ENCODE results near the gene CREB3L1. TPM values are rescaled to one million over a fixed set of nuclear protein-coding genes. Genes with fewer than 3 reads are reported as not detected.

Gene CREB3L1
- total RNA-seq, 2 donors from 2014 or later = 8.8 to 9.9 TPM

DNA sequence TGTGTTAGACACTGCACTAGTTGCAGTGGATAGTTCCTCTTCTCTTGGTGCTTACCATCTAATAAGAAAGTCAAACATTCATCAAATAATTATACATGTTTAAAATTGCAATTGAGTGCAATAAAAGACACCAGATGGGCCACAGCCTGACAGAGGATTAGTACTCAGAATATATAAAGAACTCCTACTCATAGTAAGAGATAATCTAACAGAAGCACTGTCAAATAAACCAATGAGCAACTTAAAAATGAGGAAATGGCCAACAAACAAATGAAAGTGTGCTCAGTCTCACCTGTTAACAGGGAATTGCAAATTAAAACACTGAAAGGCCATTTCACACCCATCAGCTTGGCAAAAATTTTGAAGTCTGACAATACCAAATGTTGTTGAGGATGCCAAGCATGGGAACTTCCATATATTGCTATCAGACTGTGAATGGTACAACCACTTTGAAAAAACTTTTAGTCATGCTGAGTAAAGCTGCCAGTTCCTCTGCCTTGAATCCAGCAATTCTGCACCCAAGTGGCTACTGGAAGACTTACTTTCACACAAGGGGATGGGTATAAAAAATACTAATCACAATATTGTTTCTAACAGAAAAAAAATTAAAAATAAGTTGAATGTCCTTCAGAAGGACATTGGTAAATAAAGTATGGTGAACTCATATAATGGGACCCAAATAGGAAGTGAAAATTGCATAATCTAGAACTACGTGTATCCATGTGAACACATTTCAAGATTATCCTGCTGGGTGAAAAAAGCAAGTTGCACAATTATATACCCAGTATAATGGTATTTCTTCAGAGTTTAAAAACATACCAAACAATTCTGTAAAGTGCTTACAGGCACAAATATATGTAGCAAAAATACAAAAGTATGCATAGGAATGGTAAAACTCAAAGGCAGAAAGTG lies 41.4 kb upstream of the CREB3L1 start:
- H3K4me3 Mint-ChIP-seq = no peak overlapping the region
- Histone ChIP-seq H3K27me3 (ENCODE audit: control insufficient read depth, insufficient read depth, low read length, poor library complexity, severe bottlenecking) (peaks cover 39% of the 10 kb centered on the region), H3K4me1 (ENCODE audit: control insufficient read depth, insufficient read depth, low read length) (no peaks in the 10 kb centered on the region), H3K27ac (ENCODE audit: low read depth, low read length) (no peak overlapping the region), H3K4me3 (ENCODE audit: low read length) (no peak overlapping the region), H3K9me3 (ENCODE audit: control insufficient read depth, low read length) (no peaks in the 10 kb centered on the region), H3K9ac (ENCODE audit: extremely low read depth, low read length, poor library complexity, severe bottlenecking) (no peak overlapping the region), H3K36me3 (ENCODE audit: control insufficient read depth, insufficient read depth, low read length) (no peaks in the 10 kb centered on the region)
- TF ChIP-seq, protein P1, sequence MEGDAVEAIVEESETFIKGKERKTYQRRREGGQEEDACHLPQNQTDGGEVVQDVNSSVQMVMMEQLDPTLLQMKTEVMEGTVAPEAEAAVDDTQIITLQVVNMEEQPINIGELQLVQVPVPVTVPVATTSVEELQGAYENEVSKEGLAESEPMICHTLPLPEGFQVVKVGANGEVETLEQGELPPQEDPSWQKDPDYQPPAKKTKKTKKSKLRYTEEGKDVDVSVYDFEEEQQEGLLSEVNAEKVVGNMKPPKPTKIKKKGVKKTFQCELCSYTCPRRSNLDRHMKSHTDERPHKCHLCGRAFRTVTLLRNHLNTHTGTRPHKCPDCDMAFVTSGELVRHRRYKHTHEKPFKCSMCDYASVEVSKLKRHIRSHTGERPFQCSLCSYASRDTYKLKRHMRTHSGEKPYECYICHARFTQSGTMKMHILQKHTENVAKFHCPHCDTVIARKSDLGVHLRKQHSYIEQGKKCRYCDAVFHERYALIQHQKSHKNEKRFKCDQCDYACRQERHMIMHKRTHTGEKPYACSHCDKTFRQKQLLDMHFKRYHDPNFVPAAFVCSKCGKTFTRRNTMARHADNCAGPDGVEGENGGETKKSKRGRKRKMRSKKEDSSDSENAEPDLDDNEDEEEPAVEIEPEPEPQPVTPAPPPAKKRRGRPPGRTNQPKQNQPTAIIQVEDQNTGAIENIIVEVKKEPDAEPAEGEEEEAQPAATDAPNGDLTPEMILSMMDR (conservative IDR thresholded peaks at IDR 0.05) = no peak
- WGBS, 2 experiments (ENCODE audit: insufficient coverage in 1 of 2, insufficient read length in 1 of 2) = 88 to 100% methylated on average over 1 of the region's 1 CpG
- peaks cover 12% of the 10 kb centered on the region for H3K4me1 Mint-ChIP-seq
- H3K27me3 Mint-ChIP-seq (ENCODE audit: insufficient read depth) = peaks cover 56% of the 10 kb centered on the region
- no peak overlapping the region for H3K27ac Mint-ChIP-seq
- H3K36me3 Mint-ChIP-seq (ENCODE audit: low read depth) = no peaks in the 10 kb centered on the region
- peaks cover 10% of the 10 kb centered on the region for H3K9me3 Mint-ChIP-seq
- no peak for DNase-seq

DNA sequence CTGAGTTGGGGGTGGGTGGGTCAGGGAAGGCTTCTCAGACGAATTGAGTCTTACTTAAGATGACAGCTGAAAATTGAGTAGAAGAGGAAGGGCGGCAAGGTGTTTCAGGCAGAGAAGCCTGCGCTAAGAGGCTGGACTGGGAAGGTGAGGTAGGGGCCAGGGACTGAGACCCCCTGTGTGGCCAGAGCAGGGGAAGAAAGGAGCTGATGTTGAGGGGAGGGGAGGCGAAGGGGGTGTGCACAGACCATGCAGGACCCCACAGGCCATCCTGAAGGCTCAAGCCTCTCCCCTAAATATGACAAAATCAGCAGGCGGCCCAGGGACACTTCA lies 40.6 kb upstream of the CREB3L1 start:
- H3K9me3 Mint-ChIP-seq = peaks cover 10% of the 10 kb centered on the region
- H3K4me1 ChIP-seq (ENCODE audit: control insufficient read depth, insufficient read depth, low read length) = no peaks in the 10 kb centered on the region
- no peak overlapping the region for H3K27ac Mint-ChIP-seq
- H3K9ac ChIP-seq (ENCODE audit: extremely low read depth, low read length, poor library complexity, severe bottlenecking) = no peak overlapping the region
- TF ChIP-seq, protein P1 (conservative IDR thresholded peaks at IDR 0.05) = no peak
- H3K27me3 Mint-ChIP-seq (ENCODE audit: insufficient read depth) = peaks cover 57% of the 10 kb centered on the region
- peaks cover 12% of the 10 kb centered on the region for H3K4me1 Mint-ChIP-seq
- 38 to 41% methylated on average over 4 to 5 of the region's 5 CpGs for WGBS, 2 experiments (ENCODE audit: insufficient coverage in 1 of 2, insufficient read length in 1 of 2)
- H3K4me3 ChIP-seq (ENCODE audit: low read length) = no peak overlapping the region
- H3K36me3 Mint-ChIP-seq (ENCODE audit: low read depth) = no peaks in the 10 kb centered on the region
- no peaks in the 10 kb centered on the region for H3K9me3 ChIP-seq (ENCODE audit: control insufficient read depth, low read length)
- peak overlapping the region; percentile 68 for H3K4me3 Mint-ChIP-seq
- no peaks in the 10 kb centered on the region for H3K36me3 ChIP-seq (ENCODE audit: control insufficient read depth, insufficient read depth, low read length)
- H3K27me3 ChIP-seq (ENCODE audit: control insufficient read depth, insufficient read depth, low read length, poor library complexity, severe bottlenecking) = peaks cover 39% of the 10 kb centered on the region
- no peak overlapping the region for H3K27ac ChIP-seq (ENCODE audit: low read depth, low read length)
- DNase-seq = no peak

DNA sequence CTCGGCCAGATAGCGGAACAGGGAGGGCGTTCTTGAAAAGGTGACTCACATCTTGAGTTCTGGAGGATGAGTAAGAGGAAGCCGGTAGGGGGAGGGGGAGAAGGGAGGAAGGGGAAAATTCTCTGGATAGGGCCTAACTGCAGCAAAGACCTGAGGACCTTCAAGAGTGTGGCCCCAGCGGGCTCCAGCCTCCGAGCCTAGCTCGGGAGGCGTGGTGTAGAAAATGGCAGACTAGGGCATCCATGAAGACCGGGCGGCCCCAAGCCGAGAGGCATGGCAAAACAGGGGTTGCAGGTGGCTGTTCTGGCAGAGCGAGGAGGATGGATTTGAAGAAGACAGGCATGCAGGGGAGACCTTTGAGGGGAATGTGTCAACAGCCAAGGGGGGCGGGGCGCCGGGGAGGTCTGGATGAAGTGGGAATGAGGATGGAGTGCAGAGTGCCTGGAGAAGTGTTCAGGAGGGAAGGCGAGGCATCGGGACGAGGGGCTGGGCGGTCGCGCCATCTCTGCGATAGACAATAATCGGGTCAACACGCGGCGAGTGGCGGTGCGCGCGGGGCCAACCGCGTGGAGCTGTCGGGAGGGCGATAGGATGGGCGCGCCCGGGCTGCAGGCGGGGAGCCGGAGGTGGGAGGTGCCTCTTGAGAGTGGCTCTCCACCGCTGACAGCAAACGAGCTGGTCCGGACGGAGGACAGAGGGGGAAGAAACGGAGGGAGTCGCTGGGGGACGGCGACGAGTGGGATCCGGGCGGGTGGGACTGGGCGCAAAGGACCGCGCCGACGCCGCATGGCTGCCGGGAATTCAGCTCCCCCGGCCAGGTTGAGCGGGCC lies 40.0 kb upstream of the CREB3L1 start:
- TF ChIP-seq, protein P1 (conservative IDR thresholded peaks at IDR 0.05) = no peak
- Histone ChIP-seq H3K27me3 (ENCODE audit: control insufficient read depth, insufficient read depth, low read length, poor library complexity, severe bottlenecking) (peaks cover 39% of the 10 kb centered on the region), H3K4me1 (ENCODE audit: control insufficient read depth, insufficient read depth, low read length) (peaks cover under 1% of the 10 kb centered on the region), H3K4me3 (ENCODE audit: low read length) (peak overlapping the region; percentile 78), H3K9ac (ENCODE audit: extremely low read depth, low read length, poor library complexity, severe bottlenecking) (no peak overlapping the region), H3K36me3 (ENCODE audit: control insufficient read depth, insufficient read depth, low read length) (no peaks in the 10 kb centered on the region), H3K9me3 (ENCODE audit: control insufficient read depth, low read length) (no peaks in the 10 kb centered on the region), H3K27ac (ENCODE audit: low read depth, low read length) (no peak overlapping the region)
- 4 to 7% methylated on average over 25 to 59 of the region's 59 CpGs for WGBS, 2 experiments (ENCODE audit: insufficient coverage in 1 of 2, insufficient read length in 1 of 2)
- H3K4me3 Mint-ChIP-seq = peak overlapping the region; percentile 68
- H3K27me3 Mint-ChIP-seq (ENCODE audit: insufficient read depth) = peaks cover 57% of the 10 kb centered on the region
- DNase-seq = peak; percentile 88
- H3K36me3 Mint-ChIP-seq (ENCODE audit: low read depth) = no peaks in the 10 kb centered on the region
- peaks cover 15% of the 10 kb centered on the region for H3K4me1 Mint-ChIP-seq
- H3K27ac Mint-ChIP-seq = peak overlapping the region; percentile 52
- peaks cover 10% of the 10 kb centered on the region for H3K9me3 Mint-ChIP-seq

Data from endodermal cell (in vitro differentiated cells).